Hepatocyte (in vitro differentiated cells): ENCODE results near the gene CNTN6. TPM values are rescaled to one million over a fixed set of nuclear protein-coding genes. Genes with fewer than 3 reads are reported as not detected.
A peak's percentile ranks its signal among the peaks of the same experiment; 100 is the strongest.

Experiments
- DNase-seq: peaks from one replicate; pipeline ENCODE4 v3.0.0-alpha.2; 2016; ENCODE audit warnings: low spot score
- H2AFZ ChIP-seq: fragments of 200-600 bp; sonication (generic); 2 replicates; pipeline ENCODE4 v1.6.0; 2016; ENCODE audit warnings: antibody characterized with exemption, mild to moderate bottlenecking
- H3K27ac ChIP-seq: fragments of 200-600 bp; sonication (generic); 2 replicates; pipeline ENCODE4 v1.5.1; 2016; ENCODE audit warnings: mild to moderate bottlenecking
- H3K27me3 ChIP-seq: fragments of 200-600 bp; sonication (generic); 2 replicates; pipeline ENCODE4 v1.6.1; 2016
- H3K36me3 ChIP-seq: fragments of 200-600 bp; sonication (generic); replicated peaks from 2 replicates; pipeline ENCODE4 v1.5.1; 2016; ENCODE audit warnings: low read depth; ENCODE audit not compliant: insufficient read depth
- H3K4me1 ChIP-seq: fragments of 200-600 bp; sonication (generic); 2 replicates; pipeline ENCODE4 v1.5.1; 2016; ENCODE audit warnings: mild to moderate bottlenecking, moderate library complexity; ENCODE audit not compliant: insufficient read depth
- H3K4me2 ChIP-seq: fragments of 200-600 bp; sonication (generic); 2 replicates; pipeline ENCODE4 v1.6.0; 2016
- H3K4me3 ChIP-seq: fragments of 200-600 bp; sonication (generic); 2 replicates; pipeline ENCODE4 v1.5.1; 2016; ENCODE audit warnings: mild to moderate bottlenecking
- H3K79me2 ChIP-seq: fragments of 200-600 bp; sonication (generic); 2 replicates; pipeline ENCODE4 v1.6.0; 2017; ENCODE audit warnings: mild to moderate bottlenecking
- H3K9me2 ChIP-seq: fragments of 200-600 bp; sonication (generic); replicated peaks from 2 replicates; pipeline ENCODE4 v1.6.0; 2017; ENCODE audit warnings: mild to moderate bottlenecking; ENCODE audit not compliant: insufficient read depth
- H3K9me3 ChIP-seq: fragments of 200-600 bp; sonication (generic); 2 replicates; pipeline ENCODE4 v1.5.1; 2016; ENCODE audit warnings: low read depth, mild to moderate bottlenecking
- H4K20me1 ChIP-seq: fragments of 200-600 bp; sonication (generic); 2 replicates; pipeline ENCODE4 v1.6.0; 2016; ENCODE audit warnings: mild to moderate bottlenecking; ENCODE audit not compliant: insufficient read depth, poor library complexity, severe bottlenecking
- EZH2 ChIP-seq: fragments of 200-600 bp; sonication (generic); IDR thresholded peaks from 2 replicates; pipeline ENCODE4 v1.6.1; 2016; ENCODE audit warnings: antibody characterized with exemption, mild to moderate bottlenecking, borderline replicate concordance
- EZH2phosphoT487 ChIP-seq: fragments of 200-600 bp; sonication (generic); IDR thresholded peaks from one replicate; pipeline ENCODE4 v1.6.1; 2018; ENCODE audit warnings: antibody characterized with exemption, mild to moderate bottlenecking, low read depth, moderate library complexity; ENCODE audit not compliant: unreplicated experiment, severe bottlenecking
- WGBS: methylation state at CpG from one replicate; pipeline ENCODE4 v1.1.6; 2016; ENCODE audit warnings: low lambda C conversion rate; ENCODE audit errors: missing lambda C conversion rate; 5-methylcytosine and 5-hydroxymethylcytosine counted together
- polyA plus RNA-seq: library from polyadenylated mRNA; unstranded; fragments of >200 nt; fragmentation: Nextera tagmentation; extraction: Ambion mirVana; gene quantifications from 2 replicates; pipeline ENCODE4 v1.2.1, GENCODE V29; 2016
- total RNA-seq: library from RNA; depleted of rRNA; stranded (reverse); fragments of >200 nt; gene quantifications from 2 replicates; pipeline ENCODE4 v1.2.3, GENCODE V29; 2014
- TF ChIP-seq, protein P1 (sequence below): fragments of 200-600 bp; sonication (generic); IDR thresholded peaks from 2 replicates; pipeline ENCODE4 v1.5.1; 2016; ENCODE audit warnings: antibody characterized with exemption, mild to moderate bottlenecking; ENCODE audit not compliant: poor library complexity

CNTN6 gene
- total and polyA plus RNA-seq, 2 experiments from 2014 or later, result 2.9 to 3.2 TPM

DNA sequence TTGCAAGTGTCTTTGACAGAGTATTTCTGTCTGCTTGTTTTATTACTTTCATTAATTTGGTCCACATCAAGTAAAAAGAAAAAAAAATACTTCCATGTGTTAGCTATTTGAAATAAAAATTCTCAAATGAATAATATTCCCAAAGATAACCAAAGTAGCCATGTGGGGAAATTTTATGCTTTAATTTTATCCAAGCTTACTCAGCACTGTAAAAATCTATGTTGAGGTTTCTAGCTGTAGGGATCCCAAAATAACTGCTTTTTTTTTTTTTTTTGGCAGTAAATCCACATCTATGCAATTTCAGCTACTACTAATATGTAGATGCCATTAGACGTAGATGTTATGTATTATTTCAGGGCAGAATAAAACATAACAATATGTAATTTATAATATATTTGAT is 35.4 kb upstream of the CNTN6 start:
- Histone ChIP-seq H4K20me1 (no peaks in the 10 kb centered on the region), H3K27me3 (no peaks in the 10 kb centered on the region), H3K4me3 (no peak overlapping the region), H3K9me3 (no peaks in the 10 kb centered on the region), H3K9me2 (no peaks in the 10 kb centered on the region), H3K79me2 (no peaks in the 10 kb centered on the region), H3K4me2 (no peak overlapping the region), H3K36me3 (no peaks in the 10 kb centered on the region), H3K27ac (no peak overlapping the region), H3K4me1 (no peaks in the 10 kb centered on the region), H2AFZ (no peak overlapping the region)
- 90% methylated on average over 1 of the region's 1 CpG for WGBS
- DNase-seq, result no peak
- TF ChIP-seq EZH2phosphoT487, result no peak
- TF ChIP-seq, protein P1, sequence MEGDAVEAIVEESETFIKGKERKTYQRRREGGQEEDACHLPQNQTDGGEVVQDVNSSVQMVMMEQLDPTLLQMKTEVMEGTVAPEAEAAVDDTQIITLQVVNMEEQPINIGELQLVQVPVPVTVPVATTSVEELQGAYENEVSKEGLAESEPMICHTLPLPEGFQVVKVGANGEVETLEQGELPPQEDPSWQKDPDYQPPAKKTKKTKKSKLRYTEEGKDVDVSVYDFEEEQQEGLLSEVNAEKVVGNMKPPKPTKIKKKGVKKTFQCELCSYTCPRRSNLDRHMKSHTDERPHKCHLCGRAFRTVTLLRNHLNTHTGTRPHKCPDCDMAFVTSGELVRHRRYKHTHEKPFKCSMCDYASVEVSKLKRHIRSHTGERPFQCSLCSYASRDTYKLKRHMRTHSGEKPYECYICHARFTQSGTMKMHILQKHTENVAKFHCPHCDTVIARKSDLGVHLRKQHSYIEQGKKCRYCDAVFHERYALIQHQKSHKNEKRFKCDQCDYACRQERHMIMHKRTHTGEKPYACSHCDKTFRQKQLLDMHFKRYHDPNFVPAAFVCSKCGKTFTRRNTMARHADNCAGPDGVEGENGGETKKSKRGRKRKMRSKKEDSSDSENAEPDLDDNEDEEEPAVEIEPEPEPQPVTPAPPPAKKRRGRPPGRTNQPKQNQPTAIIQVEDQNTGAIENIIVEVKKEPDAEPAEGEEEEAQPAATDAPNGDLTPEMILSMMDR, result no peak

DNA sequence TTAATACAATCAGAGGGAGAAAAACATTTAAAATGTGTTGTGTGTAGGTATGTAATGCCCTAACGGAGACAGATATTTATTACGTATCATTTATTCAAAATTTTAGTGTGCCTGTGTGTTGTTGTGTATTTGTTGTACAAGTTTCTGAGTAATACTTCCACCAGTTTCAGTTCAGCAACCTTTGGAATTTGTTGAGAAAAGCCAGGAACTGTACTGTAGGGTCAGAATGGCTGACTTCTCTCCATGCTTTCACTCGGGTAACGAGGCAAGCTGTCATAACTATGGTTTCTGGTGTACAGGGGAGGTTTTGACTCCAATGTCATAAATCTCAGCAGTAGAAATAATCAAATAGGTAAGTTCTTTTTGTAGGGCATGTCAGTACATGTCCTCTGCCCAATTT is 23.8 kb upstream of the CNTN6 start:
- Histone ChIP-seq H3K4me2 (no peak overlapping the region), H3K9me3 (no peaks in the 10 kb centered on the region), H4K20me1 (no peaks in the 10 kb centered on the region), H3K9me2 (no peaks in the 10 kb centered on the region), H3K4me3 (no peak overlapping the region), H2AFZ (no peak overlapping the region), H3K27me3 (no peaks in the 10 kb centered on the region), H3K79me2 (no peaks in the 10 kb centered on the region), H3K4me1 (no peaks in the 10 kb centered on the region), H3K36me3 (no peaks in the 10 kb centered on the region), H3K27ac (peak overlapping the region; percentile 14)
- 78% methylated on average over 4 of the region's 4 CpGs for WGBS
- peak; percentile 12 for DNase-seq
- TF ChIP-seq EZH2, result no peak
- no peak for TF ChIP-seq EZH2phosphoT487
- TF ChIP-seq, protein P1, result no peak

DNA sequence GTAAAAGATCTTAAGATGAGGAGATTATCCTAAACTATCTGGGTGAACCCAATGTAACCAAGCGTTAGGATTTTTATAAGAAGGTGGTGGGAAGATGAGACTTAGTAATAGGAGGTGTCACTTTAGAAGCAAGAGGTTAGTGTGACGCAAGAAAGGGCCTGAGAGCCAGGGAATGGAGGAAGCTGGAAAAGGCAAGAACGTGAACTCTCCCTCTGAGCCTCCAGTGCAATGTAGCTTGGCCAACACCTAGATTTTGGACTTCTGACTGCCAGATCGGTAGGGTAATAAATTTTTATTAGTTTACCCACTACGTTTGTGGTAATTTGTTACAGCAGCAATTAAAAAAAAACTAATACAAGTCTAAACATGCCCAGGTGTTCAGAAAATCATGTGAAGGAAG is 20.8 kb upstream of the CNTN6 start:
- 59% methylated on average over 5 of the region's 5 CpGs for WGBS
- Histone ChIP-seq H3K9me2 (no peaks in the 10 kb centered on the region), H4K20me1 (no peaks in the 10 kb centered on the region), H3K27me3 (no peaks in the 10 kb centered on the region), H3K36me3 (no peaks in the 10 kb centered on the region), H3K4me1 (no peaks in the 10 kb centered on the region), H3K4me3 (no peak overlapping the region), H3K9me3 (no peaks in the 10 kb centered on the region), H3K27ac (no peak overlapping the region), H2AFZ (no peak overlapping the region), H3K79me2 (no peaks in the 10 kb centered on the region), H3K4me2 (no peak overlapping the region)
- no peak for TF ChIP-seq EZH2
- no peak for TF ChIP-seq EZH2phosphoT487
- DNase-seq, result peak; percentile 12

DNA sequence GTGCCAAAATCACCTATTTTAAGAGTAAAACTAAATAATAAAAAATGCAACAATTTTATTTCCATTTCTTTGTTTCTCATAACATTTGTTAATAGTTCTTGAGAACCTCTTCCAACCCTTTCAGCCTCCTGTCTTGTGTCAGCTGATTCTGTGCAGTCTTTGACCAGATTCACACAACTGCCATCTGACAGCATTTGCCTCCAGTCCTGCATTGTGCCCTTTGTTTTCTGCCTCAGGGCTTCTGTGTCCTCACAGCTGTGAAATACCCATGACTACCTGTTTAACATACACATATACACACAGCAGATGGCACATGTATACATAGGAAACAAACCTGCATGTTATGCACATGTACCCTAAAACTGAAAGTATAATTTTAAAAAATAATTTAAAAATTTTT is 13.2 kb upstream of the CNTN6 start:
- Histone ChIP-seq H3K9me3 (no peaks in the 10 kb centered on the region), H2AFZ (no peak overlapping the region), H4K20me1 (no peaks in the 10 kb centered on the region), H3K79me2 (no peaks in the 10 kb centered on the region), H3K9me2 (no peaks in the 10 kb centered on the region), H3K4me3 (no peak overlapping the region), H3K27me3 (no peaks in the 10 kb centered on the region), H3K36me3 (no peaks in the 10 kb centered on the region), H3K4me2 (no peak overlapping the region), H3K4me1 (no peaks in the 10 kb centered on the region), H3K27ac (no peak overlapping the region)
- DNase-seq, result no peak
- TF ChIP-seq, protein P1, result no peak
